H1 (cell line): ENCODE data around the gene ATP6V0E2. TPM values are rescaled to one million over a fixed set of nuclear protein-coding genes. Genes with fewer than 3 reads are reported as not detected.

Experiments
- CTCF ChIA-PET: fragments of 300-600 bp; sonication (Branson Sonifier 250); formaldehyde crosslinking; loops from one replicate; lab custom pipeline; 2021; ENCODE audit not compliant: partially characterized antibody; lab: Charles Lee
- POLR2A ChIA-PET: fragments of 300-600 bp; sonication (Branson Sonifier 250); formaldehyde crosslinking; loops from one replicate; lab custom pipeline; 2021; ENCODE audit warnings: inconsistent platforms; ENCODE audit not compliant: partially characterized antibody; lab: Charles Lee
- DNase-seq, 2 experiments: peaks; one replicate each; pipeline versions ENCODE4 v3.0.0 to v3.0.0-alpha.2; 2010 to 2022; ENCODE audit warnings: low spot score in 2 of 2, low read depth in 1 of 2, mixed read lengths in 1 of 2
- FAIRE-seq: peaks from 2 replicates; lab custom pipeline; 2011; peaks lifted over from hg19 to GRCh38; lab: Jason Lieb, UNC
- H2AFZ ChIP-seq: 2 replicates; pipeline ENCODE4 v1.8.1; 2012; ENCODE audit warnings: low read length, inconsistent platforms
- H2AK5ac ChIP-seq: 2 replicates; pipeline ENCODE4 v1.6.1; 2013; ENCODE audit warnings: low read depth, low read length
- H2BK120ac ChIP-seq: replicated peaks from 2 replicates; pipeline ENCODE3; 2013; ENCODE audit warnings: low read depth, low read length, inconsistent platforms
- H2BK12ac ChIP-seq: 2 replicates; pipeline ENCODE4 v1.6.1; 2013; ENCODE audit warnings: low read depth, low read length
- H2BK15ac ChIP-seq: 2 replicates; pipeline ENCODE4 v1.6.1; 2013; ENCODE audit warnings: low read length
- H2BK20ac ChIP-seq: 2 replicates; pipeline ENCODE4 v1.6.1; 2013; ENCODE audit warnings: low read length
- H2BK5ac ChIP-seq: 2 replicates; pipeline ENCODE4 v1.6.1; 2013; ENCODE audit warnings: low read depth, low read length
- H3K14ac ChIP-seq: 2 replicates; pipeline ENCODE4 v1.6.1; 2013; ENCODE audit warnings: inconsistent platforms; ENCODE audit not compliant: insufficient read length
- H3K18ac ChIP-seq: 2 replicates; pipeline ENCODE4 v1.6.1; 2013; ENCODE audit warnings: low read length; ENCODE audit errors: extremely low read depth
- H3K23ac ChIP-seq: 2 replicates; pipeline ENCODE4 v1.6.1; 2013; ENCODE audit warnings: inconsistent platforms; ENCODE audit not compliant: insufficient read length
- H3K23me2 ChIP-seq: 2 replicates; pipeline ENCODE4 v1.6.1; 2013; ENCODE audit warnings: low read depth, low read length
- H3K27ac ChIP-seq: 2 replicates; pipeline ENCODE4 v1.6.1; 2011; ENCODE audit warnings: low read depth, low read length, inconsistent platforms
- H3K27me3 ChIP-seq, 4 experiments: replicated peaks in 1 of 4; 1 replicate in 1 of 4; 2 replicates in 3 of 4; pipeline versions ENCODE4 v1.6.1 to v1.8.1; 2011 to 2013; ENCODE audit warnings: low read length in 3 of 4, mild to moderate bottlenecking in 3 of 4, inconsistent platforms in 2 of 4, mixed read lengths in 2 of 4, moderate library complexity in 1 of 4; ENCODE audit not compliant: control insufficient read depth in 3 of 4, insufficient read depth in 3 of 4; ENCODE audit errors: extremely low read depth in 1 of 4
- H3K36me3 ChIP-seq, 4 experiments: 2 replicates each; pipeline versions ENCODE4 v1.6.1 to v1.8.1; 2011 to 2013; ENCODE audit warnings: mild to moderate bottlenecking in 4 of 4, low read length in 3 of 4, moderate library complexity in 2 of 4, control low read depth in 1 of 4, inconsistent platforms in 1 of 4; ENCODE audit not compliant: insufficient read depth in 4 of 4, control insufficient read depth in 2 of 4
- H3K4ac ChIP-seq: replicated peaks from 2 replicates; pipeline ENCODE3; 2013; ENCODE audit warnings: low read length, low read depth, mixed read lengths, inconsistent platforms; ENCODE audit not compliant: insufficient read length
- H3K4me1 ChIP-seq, 4 experiments: replicated peaks in 1 of 4; 1 replicate in 1 of 4; 2 replicates in 3 of 4; pipeline versions ENCODE4 v1.6.1 to v1.8.1; 2011 to 2013; ENCODE audit warnings: low read length in 3 of 4, inconsistent platforms in 2 of 4, mixed read lengths in 1 of 4; ENCODE audit not compliant: insufficient read depth in 4 of 4, control insufficient read depth in 3 of 4
- H3K4me2 ChIP-seq, 2 experiments: 2 replicates each; pipeline versions ENCODE4 v1.6.1 to v1.8.1; 2011 to 2013; ENCODE audit warnings: low read depth in 2 of 2, low read length in 2 of 2, control low read depth in 1 of 2, inconsistent platforms in 1 of 2, mild to moderate bottlenecking in 1 of 2; ENCODE audit not compliant: insufficient read depth in 1 of 2
- H3K4me3 ChIP-seq, 4 experiments: fragments of 200-600, 300-600 bp in 1 of 4; sonication (generic), shearing (Covaris generic), sonication (Bioruptor Twin) in 1 of 4; 2 replicates each; pipeline versions ENCODE4 v1.5.1 to v1.8.1; 2011 to 2016; ENCODE audit warnings: low read length in 4 of 4, low read depth in 3 of 4, control low read depth in 2 of 4, inconsistent platforms in 2 of 4, mild to moderate bottlenecking in 2 of 4, mixed read lengths in 1 of 4, moderate library complexity in 1 of 4; ENCODE audit not compliant: insufficient read depth in 2 of 4; ENCODE audit errors: extremely low read depth in 1 of 4
- H3K56ac ChIP-seq: replicated peaks from 2 replicates; pipeline ENCODE3; 2013; ENCODE audit warnings: low read depth, mild to moderate bottlenecking, mixed read lengths, low read length, inconsistent platforms; ENCODE audit not compliant: insufficient read length
- H3K79me1 ChIP-seq: 2 replicates; pipeline ENCODE4 v1.6.1; 2013; ENCODE audit warnings: low read depth, low read length, control low read depth
- H3K79me2 ChIP-seq, 2 experiments: 2 replicates each; pipeline versions ENCODE4 v1.6.1 to v1.8.1; 2012 to 2013; ENCODE audit warnings: low read length in 2 of 2, mild to moderate bottlenecking in 2 of 2, inconsistent platforms in 1 of 2; ENCODE audit not compliant: insufficient read depth in 2 of 2, control insufficient read depth in 1 of 2
- H3K9ac ChIP-seq, 4 experiments: replicated peaks in 1 of 4; 1 replicate in 1 of 4; 2 replicates in 3 of 4; pipeline versions ENCODE4 v1.6.1 to v1.8.1; 2011 to 2013; ENCODE audit warnings: low read depth in 3 of 4, low read length in 3 of 4, control low read depth in 2 of 4, mild to moderate bottlenecking in 2 of 4, moderate library complexity in 2 of 4, inconsistent platforms in 1 of 4; ENCODE audit errors: extremely low read depth in 1 of 4
- H3K9me3 ChIP-seq, 2 experiments: 2 replicates each; pipeline versions ENCODE4 v1.6.1 to v1.8.1; 2012 to 2013; ENCODE audit warnings: mild to moderate bottlenecking in 2 of 2, moderate library complexity in 2 of 2, control low read depth in 1 of 2, inconsistent platforms in 1 of 2, low read depth in 1 of 2, low read length in 1 of 2, mixed read lengths in 1 of 2; ENCODE audit not compliant: insufficient read depth in 2 of 2
- H4K20me1 ChIP-seq, 2 experiments: replicated peaks in 1 of 2; 2 replicates each; pipeline versions ENCODE3 to v1.8.1; 2011 to 2013; ENCODE audit warnings: inconsistent platforms in 2 of 2, low read length in 2 of 2, mild to moderate bottlenecking in 1 of 2; ENCODE audit not compliant: insufficient read depth in 2 of 2, control insufficient read depth in 1 of 2
- H4K5ac ChIP-seq: 2 replicates; pipeline ENCODE4 v1.6.1; 2013; ENCODE audit warnings: low read length, low read depth, mixed read lengths, inconsistent platforms; ENCODE audit not compliant: insufficient read length
- H4K8ac ChIP-seq: 2 replicates; pipeline ENCODE4 v1.8.0; 2013; ENCODE audit warnings: mild to moderate bottlenecking, moderate library complexity, low read length, inconsistent platforms; ENCODE audit not compliant: insufficient read depth; ENCODE audit errors: extremely low read depth
- H4K91ac ChIP-seq: replicated peaks from 2 replicates; pipeline ENCODE3; 2013; ENCODE audit warnings: low read length, mixed read lengths, inconsistent platforms; ENCODE audit not compliant: insufficient read length
- BACH1 ChIP-seq: IDR thresholded peaks from 2 replicates; pipeline ENCODE4 v1.6.1; 2012; ENCODE audit warnings: low read length, improper control_type of control experiment
- EP300 ChIP-seq, 2 experiments: IDR thresholded peaks; 1 replicate in 1 of 2; 2 replicates in 1 of 2; pipeline ENCODE4 v1.6.1; 2011 to 2012; ENCODE audit warnings: low read depth in 2 of 2, low read length in 2 of 2, mild to moderate bottlenecking in 2 of 2, borderline replicate concordance in 1 of 2, inconsistent platforms in 1 of 2, moderate library complexity in 1 of 2
- SUZ12 ChIP-seq: fragments of 200-600 bp; sonication (generic); IDR thresholded peaks from 2 replicates; pipeline ENCODE4 v1.6.1; 2012; ENCODE audit warnings: mild to moderate bottlenecking, inconsistent platforms, low read length, moderate library complexity, mixed read lengths
- WGBS, 2 experiments: shearing (Covaris generic) in 1 of 2; methylation state at CpG; one replicate each; pipeline versions ENCODE4 v1.1.6 to v1.1.7; 2013 to 2015; ENCODE audit warnings: low lambda C conversion rate in 2 of 2, mixed read lengths in 2 of 2, inconsistent platforms in 1 of 2, low coverage in 1 of 2, missing lambda C conversion rate in 1 of 2; ENCODE audit not compliant: insufficient replicate concordance in 2 of 2, insufficient coverage in 1 of 2, insufficient read length in 1 of 2; ENCODE audit errors: extremely low coverage in 1 of 2, missing lambda C conversion rate in 1 of 2; 5-methylcytosine and 5-hydroxymethylcytosine counted together
- polyA plus RNA-seq, 7 experiments: library from polyadenylated mRNA; depleted of rRNA in 3 of 7; stranded (reverse) in 5 of 7; unstranded in 2 of 7; fragments of >200 nt in 5 of 7; fragments of 200-250 nt in 2 of 7; gene quantifications; 1 replicate in 5 of 7; 2 replicates in 1 of 7; 4 replicates in 1 of 7; pipeline versions ENCODE4 v1.2.1 to v1.2.3, GENCODE V29; 2011 to 2013; ENCODE audit warnings: missing spikeins in 2 of 7, mixed read lengths in 2 of 7
- total RNA-seq: library from RNA; stranded (reverse); fragmentation: NEBNext Ultra II Directional; extraction: Animal tissue kit (Norgen Biotek cat#: 25700); gene quantifications from 2 replicates; pipeline ENCODE4 v1.2.1, GENCODE V29; 2021
- TF ChIP-seq, protein P1 (sequence below): IDR thresholded peaks from 2 replicates; pipeline ENCODE4 v1.6.1; 2012; ENCODE audit warnings: inconsistent platforms

The ATP6V0E2 gene
- total and polyA plus RNA-seq, 2 of the 8 experiments (the other 6 are each of a cell fraction or from before 2014, with no cell fraction given) = 26.1 to 47.9 TPM

DNA sequence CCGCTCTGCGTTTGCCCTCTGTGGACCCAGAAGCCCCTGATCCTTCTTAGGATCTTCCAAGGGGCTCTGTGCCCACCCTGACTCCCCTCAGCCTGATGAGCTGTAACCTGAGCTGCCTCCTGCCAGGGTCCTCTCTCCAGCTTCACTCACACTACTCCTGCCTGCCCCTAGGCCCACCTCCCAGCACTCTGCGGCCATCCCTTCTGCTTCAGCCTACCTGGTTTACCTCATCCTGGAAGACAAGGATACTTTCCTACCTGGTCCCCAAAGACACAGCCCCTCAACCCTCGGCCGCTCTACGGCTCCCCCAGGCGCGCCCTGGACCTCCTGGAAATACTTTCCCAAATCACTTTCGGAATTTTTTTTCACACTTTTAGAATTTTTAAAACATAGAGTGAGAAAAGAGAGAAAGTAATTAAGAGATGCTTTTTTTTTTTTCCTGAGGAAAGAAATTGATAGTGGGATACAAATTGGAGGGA lies 42.0 kb upstream of the ATP6V0E2 start:
- Histone ChIP-seq H3K79me1 (no peaks in the 10 kb centered on the region), H4K91ac (no peak overlapping the region), H4K8ac (peak overlapping the region; percentile 72; the same call in 1 of the 2 replicates), H3K23me2 (no peaks in the 10 kb centered on the region), H3K4me3 (no peak overlapping the region; a peak in 1 of 8 replicates), H3K9me3 (no peaks in the 10 kb centered on the region), H3K4me1 (peaks cover 0 to 10% (median 6%) of the 10 kb centered on the region in 4 experiments; a peak in 6 of 7 replicates), H3K23ac (no peak overlapping the region), H2BK5ac (no peak overlapping the region), H3K56ac (no peak overlapping the region), H4K5ac (no peak overlapping the region), H3K36me3 (no peaks in the 10 kb centered on the region), H2BK12ac (peak overlapping the region; percentile 75; the same call in 1 of the 2 replicates), H2BK20ac (peak overlapping the region; percentile 80; the same call in 1 of the 2 replicates), H3K9ac (no peak overlapping the region), H2AFZ (peak overlapping the region; percentile 92), H3K79me2 (no peaks in the 10 kb centered on the region), H2AK5ac (no peak overlapping the region), H3K4me2 (no peak overlapping the region), H3K27me3 (no peaks in the 10 kb centered on the region), H3K18ac (peak overlapping the region; percentile 60; the same call in 1 of the 2 replicates), H2BK120ac (no peak overlapping the region), H3K27ac (no peak overlapping the region), H3K4ac (no peak overlapping the region), H4K20me1 (no peaks in the 10 kb centered on the region), H3K14ac (no peak overlapping the region), H2BK15ac (no peak overlapping the region; the same call in 1 of the 2 replicates)
- CTCF ChIA-PET = interaction anchor here (0.6 to 2.9 kb wide), 14 partner anchors 9 to 706 kb away, joined by 3 to 15 read pairs (median 4); partner anchors contain the start of gene ZNF425
- POLR2A ChIA-PET = no interaction called here
- DNase-seq = no peak
- TF ChIP-seq BACH1 (no peak), EP300 (IDR thresholded peaks at IDR 0.05; ENCODE audit: borderline replicate concordance in 1 of 2, low read depth in 2 of 2, low read length in 2 of 2) (no peak), SUZ12 (no peak)
- TF ChIP-seq, protein P1, sequence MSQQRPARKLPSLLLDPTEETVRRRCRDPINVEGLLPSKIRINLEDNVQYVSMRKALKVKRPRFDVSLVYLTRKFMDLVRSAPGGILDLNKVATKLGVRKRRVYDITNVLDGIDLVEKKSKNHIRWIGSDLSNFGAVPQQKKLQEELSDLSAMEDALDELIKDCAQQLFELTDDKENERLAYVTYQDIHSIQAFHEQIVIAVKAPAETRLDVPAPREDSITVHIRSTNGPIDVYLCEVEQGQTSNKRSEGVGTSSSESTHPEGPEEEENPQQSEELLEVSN = no peak
- 74% methylated on average over 9 of the region's 9 CpGs; no CpG with 5 or more reads in 1 of the 2 experiments for WGBS, 2 experiments
- peak; percentile 19 for FAIRE-seq
